Kidney (tissue), 11 donors: ENCODE results near the gene ARHGAP27. TPM values are rescaled to one million over a fixed set of nuclear protein-coding genes. Genes with fewer than 3 reads are reported as not detected.
"Not testable (repeated sequence)": the region's sequence is repeated elsewhere in the genome, so short reads cannot be mapped to it uniquely, and the experiment has no call there.

ENCODE experiments used
- DNase-seq, 5 donors: peaks; one replicate each; pipeline ENCODE4 v3.0.0-alpha.2; 2013 to 2020
- FAIRE-seq: peaks from 2 replicates; lab custom pipeline; 2012; peaks lifted over from hg19 to GRCh38; lab: Jason Lieb, UNC
- H3K27ac ChIP-seq, 2 donors: one replicate each; pipeline ENCODE4 v1.7.0; 2013; ENCODE audit warnings: low read depth in 2 of 2, low read length in 2 of 2, inconsistent platforms in 1 of 2
- H3K27me3 ChIP-seq: one replicate; pipeline ENCODE4 v1.7.1; 2013; ENCODE audit warnings: low read length, inconsistent platforms; ENCODE audit not compliant: control insufficient read depth, insufficient read depth
- H3K36me3 ChIP-seq, 3 donors: one replicate each; pipeline versions ENCODE4 v1.7.0 to v1.7.1; 2013; ENCODE audit warnings: low read length in 3 of 3, control low read depth in 1 of 3, inconsistent platforms in 1 of 3; ENCODE audit not compliant: insufficient read depth in 3 of 3, control insufficient read depth in 2 of 3
- H3K4me1 ChIP-seq, 3 donors: one replicate each; pipeline versions ENCODE4 v1.7.0 to v1.7.1; 2013; ENCODE audit warnings: low read length in 3 of 3, inconsistent platforms in 1 of 3, low read depth in 1 of 3; ENCODE audit not compliant: control insufficient read depth in 2 of 3, insufficient read depth in 2 of 3
- H3K4me3 ChIP-seq, 3 donors: one replicate each; pipeline versions ENCODE4 v1.7.0 to v1.8.1; 2013; ENCODE audit warnings: low read length in 3 of 3, control low read depth in 1 of 3, inconsistent platforms in 1 of 3
- H3K9ac ChIP-seq, 3 donors: one replicate each; pipeline versions ENCODE4 v1.7.0 to v1.7.1; 2013; ENCODE audit warnings: low read length in 3 of 3, control low read depth in 1 of 3, inconsistent platforms in 1 of 3
- H3K9me3 ChIP-seq, 3 donors: one replicate each; pipeline versions ENCODE4 v1.7.0 to v1.7.1; 2013; ENCODE audit warnings: low read length in 3 of 3, control low read depth in 1 of 3, inconsistent platforms in 1 of 3; ENCODE audit not compliant: control insufficient read depth in 2 of 3, insufficient read depth in 1 of 3
- intact Hi-C: fragments of 100-400 bp; cut with DNase I; formaldehyde crosslinking; loops from one replicate; pipeline ENCODE4 v1.11.1; 2022
- polyA plus RNA-seq: library from polyadenylated mRNA; stranded (reverse); fragments of 350-450 nt; fragmentation: Illumina TruSeq; extraction: RNeasy Lipid Tissue Mini Kit (QIAGEN cat#74804); gene quantifications from one replicate; pipeline ENCODE4 v1.2.3, GENCODE V29; 2014; ENCODE audit warnings: low read depth, low replicate concordance; ENCODE audit not compliant: insufficient read depth
- total RNA-seq: library from RNA; stranded (reverse); fragmentation: NEBNext Ultra II Directional; extraction: Animal tissue kit (Norgen Biotek cat#: 25700); gene quantifications from one replicate; pipeline ENCODE4 v1.2.1, GENCODE V29; 2021
- donor health status: control.
- donor health status: control.
- donor health status: DM: yes; HTN: yes; CAD: no.
- donor health status: Normal renal cell carcinoma (clear cell type).

ARHGAP27 gene
- total and polyA plus RNA-seq, 2 donors from 2014 or later: 13.3 to 57.2 TPM

DNA sequence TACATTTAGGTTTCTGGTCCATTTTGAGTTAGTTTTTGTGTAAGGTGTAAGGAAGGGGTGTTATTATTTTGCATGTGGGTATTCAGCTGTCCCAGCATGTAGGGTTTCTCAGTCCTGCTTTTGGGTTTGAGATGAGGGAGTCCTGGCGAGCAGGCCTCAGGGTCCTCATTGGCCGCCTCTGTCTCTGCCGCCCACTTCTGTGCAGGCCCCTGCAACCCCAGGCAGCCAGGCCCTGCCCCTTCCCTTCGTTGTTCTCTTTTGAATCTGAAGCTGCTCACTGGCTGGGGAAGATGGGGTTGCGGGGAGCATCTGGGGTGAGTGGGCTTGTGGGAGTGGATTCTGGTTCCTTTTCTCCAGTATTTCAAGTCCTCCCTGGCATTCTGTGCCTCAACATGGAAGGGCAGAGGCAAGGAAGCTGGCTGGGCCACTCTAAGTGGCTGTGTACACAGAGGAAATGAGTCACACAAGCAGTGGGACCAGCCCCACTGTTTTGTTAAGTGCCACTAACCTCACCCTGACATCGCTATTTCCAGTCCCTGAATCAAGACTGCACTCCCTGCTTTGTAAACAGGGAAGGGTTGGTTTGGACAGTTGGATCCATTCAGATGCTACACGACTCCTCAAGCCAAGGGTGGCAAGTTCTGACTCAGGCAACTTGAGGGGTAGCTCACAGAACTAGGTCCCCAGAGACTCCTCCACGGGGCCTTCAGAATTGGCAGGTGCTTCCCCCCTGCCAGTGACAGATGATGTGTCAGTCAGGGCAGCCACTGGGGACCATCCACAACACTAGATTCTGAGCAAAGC is 29.1 kb upstream of the ARHGAP27 start:
- H3K9me3 ChIP-seq, H3K27ac ChIP-seq, H3K27me3 ChIP-seq, intact Hi-C loops, H3K4me3 ChIP-seq, H3K36me3 ChIP-seq, H3K9ac ChIP-seq, DNase-seq, H3K4me1 ChIP-seq, FAIRE-seq: not testable (repeated sequence)

DNA sequence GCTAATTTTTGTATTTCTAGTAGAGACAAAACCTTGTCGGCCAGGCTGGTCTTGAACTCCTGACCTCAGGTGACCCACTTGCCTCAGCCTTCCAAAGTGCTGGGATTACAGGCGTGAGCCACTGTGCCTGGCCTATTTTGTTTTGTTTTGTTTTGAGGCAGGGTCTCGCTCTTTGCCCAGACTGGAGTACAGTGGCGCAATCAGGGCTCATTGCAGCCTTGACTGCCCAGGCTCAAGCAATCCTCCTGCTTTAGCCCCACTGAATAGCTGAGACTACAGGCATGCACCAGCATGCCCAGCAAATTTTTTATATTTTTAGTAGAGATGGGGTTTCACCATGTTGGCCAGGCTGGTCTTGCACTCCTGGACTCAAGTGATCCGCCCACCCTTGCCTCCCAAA is 27.8 kb upstream of the ARHGAP27 start:
- H3K27me3 ChIP-seq, H3K4me3 ChIP-seq, DNase-seq, H3K9ac ChIP-seq, H3K4me1 ChIP-seq, H3K9me3 ChIP-seq, FAIRE-seq, H3K27ac ChIP-seq, H3K36me3 ChIP-seq, intact Hi-C loops: not testable (repeated sequence)

DNA sequence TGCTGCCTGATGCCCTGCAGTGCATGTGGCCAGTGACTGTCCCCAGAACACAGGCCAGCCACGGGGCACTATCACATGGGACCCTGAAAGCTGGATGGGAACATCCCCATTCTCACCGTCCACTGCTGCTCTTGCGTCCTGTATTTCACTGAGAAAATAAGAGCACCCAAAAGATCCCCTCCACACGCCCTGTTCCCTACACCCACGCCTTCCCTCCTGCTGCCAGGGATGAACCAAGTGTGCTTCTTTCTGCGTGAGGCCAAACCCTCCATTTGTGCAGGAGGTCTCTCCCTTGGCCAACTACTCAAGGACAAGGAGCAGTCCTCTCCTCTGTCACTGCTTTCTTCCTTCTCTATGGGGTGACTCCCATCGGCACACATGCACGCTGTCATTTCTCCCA is 21.7 kb upstream of the ARHGAP27 start:
- H3K27ac ChIP-seq, H3K9ac ChIP-seq, H3K9me3 ChIP-seq, DNase-seq, intact Hi-C loops, H3K4me3 ChIP-seq, H3K36me3 ChIP-seq, FAIRE-seq, H3K4me1 ChIP-seq, H3K27me3 ChIP-seq: not testable (repeated sequence)

DNA sequence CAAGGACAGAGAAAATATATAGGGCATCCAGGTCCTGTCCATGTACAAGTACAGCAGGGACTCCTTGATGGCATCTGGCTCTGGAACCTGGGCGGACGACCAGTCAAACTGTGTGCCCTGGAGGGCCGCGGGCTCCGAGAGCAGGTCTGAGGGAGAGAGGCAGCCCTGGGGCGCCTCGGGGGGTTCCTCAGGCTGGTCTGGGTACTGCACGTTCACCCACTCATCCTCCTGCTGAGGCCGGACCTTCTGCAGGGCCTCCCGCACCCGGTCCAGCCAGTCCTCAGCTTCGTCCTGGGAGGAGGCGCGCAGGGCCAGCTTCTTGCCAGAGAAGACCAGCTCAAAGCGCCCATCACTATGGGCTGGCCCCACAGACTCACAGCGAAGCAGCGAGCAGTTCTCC is 21.1 kb upstream of the ARHGAP27 start:
- H3K36me3 ChIP-seq, H3K4me3 ChIP-seq, H3K4me1 ChIP-seq, intact Hi-C loops, H3K9ac ChIP-seq, H3K9me3 ChIP-seq, H3K27me3 ChIP-seq, H3K27ac ChIP-seq, DNase-seq, FAIRE-seq: not testable (repeated sequence)

DNA sequence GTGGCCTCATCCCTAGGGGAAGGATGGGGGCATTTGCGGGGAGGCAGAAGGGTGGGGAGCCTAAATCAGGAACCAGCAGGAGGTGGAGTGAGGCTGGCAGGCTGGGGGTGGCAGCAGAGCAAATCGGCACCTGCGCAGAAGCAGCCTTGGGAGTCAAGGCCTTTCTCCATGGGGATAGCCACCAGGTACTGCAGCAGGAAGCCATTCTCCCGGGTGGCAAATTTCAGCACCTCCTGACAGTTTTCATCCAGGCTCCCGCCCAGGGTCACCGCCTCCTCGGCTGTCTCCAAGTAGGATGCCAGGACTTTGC is 20.5 kb upstream of the ARHGAP27 start:
- DNase-seq, FAIRE-seq, H3K27ac ChIP-seq, H3K27me3 ChIP-seq, H3K4me3 ChIP-seq, H3K4me1 ChIP-seq, H3K9me3 ChIP-seq, H3K36me3 ChIP-seq, intact Hi-C loops, H3K9ac ChIP-seq: not testable (repeated sequence)

DNA sequence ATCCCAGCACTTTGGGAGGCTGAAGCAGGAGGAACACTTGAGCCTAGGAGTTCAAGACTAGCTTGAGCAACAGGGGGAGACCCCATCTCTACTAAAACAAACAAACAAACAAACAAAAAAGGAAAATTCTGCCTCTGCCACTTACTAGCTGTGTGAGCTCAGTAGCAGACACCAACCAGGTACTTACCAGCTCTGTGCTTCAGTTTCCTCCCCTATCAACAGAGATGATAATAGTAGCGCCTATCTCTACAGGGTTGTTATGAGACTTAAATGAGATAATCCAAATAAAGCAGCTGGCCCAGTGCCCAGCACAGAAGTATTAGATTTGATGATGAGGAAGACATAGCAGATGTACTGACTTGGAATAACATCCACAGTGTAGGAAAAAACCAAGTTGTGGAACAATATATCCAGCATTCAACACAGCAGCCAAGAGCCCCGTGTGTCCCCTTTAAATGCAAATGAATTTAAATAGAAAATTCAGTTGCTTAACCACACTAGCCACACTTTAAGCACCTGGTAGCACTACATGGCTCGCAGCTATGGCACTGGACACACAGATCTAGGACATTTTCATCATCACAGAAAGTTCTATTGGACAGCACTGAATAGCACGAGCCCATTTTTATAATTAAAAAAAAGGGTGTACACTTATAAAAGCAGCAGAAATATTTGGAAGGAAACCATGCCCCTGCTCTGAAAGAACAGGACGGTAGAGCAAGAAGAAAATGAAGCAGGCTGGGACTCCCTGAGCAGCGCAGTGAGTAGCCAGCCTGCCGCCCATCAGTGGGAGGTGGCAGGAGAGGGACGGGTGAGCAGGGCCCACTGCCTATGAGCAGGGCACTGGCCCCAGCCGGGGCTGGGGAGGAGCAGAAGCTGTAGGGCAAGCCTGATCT is 19.9 kb upstream of the ARHGAP27 start:
- H3K9me3 ChIP-seq, H3K4me1 ChIP-seq, H3K27ac ChIP-seq, DNase-seq, H3K9ac ChIP-seq, H3K4me3 ChIP-seq, H3K27me3 ChIP-seq, H3K36me3 ChIP-seq, FAIRE-seq, intact Hi-C loops: not testable (repeated sequence)

DNA sequence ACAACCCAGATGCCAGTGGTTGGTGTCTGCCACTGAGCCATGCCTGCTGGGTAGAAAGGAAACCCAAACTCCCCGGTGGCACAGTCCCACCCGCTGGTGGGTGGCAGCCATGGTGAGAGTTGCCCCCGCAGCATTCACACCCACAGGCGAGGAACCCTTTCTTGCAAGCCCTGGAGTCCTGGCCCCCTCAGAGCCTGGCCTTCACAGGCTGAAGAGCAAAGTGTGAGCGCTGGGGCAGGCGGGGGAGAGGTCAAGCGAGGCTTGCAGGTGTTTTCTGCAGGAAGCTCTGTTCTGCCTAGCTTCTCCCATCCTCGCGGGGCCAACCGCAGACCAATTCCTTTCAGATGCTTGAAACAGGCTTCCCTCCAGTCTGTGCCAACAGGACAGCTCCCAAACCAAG is 19.0 kb upstream of the ARHGAP27 start:
- H3K27me3 ChIP-seq, intact Hi-C loops, H3K4me1 ChIP-seq, H3K4me3 ChIP-seq, FAIRE-seq, H3K27ac ChIP-seq, H3K9ac ChIP-seq, H3K36me3 ChIP-seq, DNase-seq, H3K9me3 ChIP-seq: not testable (repeated sequence)
